HUES6 (cell line): ENCODE data around the gene PYHIN1.

Source experiments
- H3K27ac ChIP-seq: 2 replicates; pipeline ENCODE4 v1.7.0; 2013; ENCODE audit warnings: low read depth, mild to moderate bottlenecking, low read length, inconsistent platforms
- H3K27me3 ChIP-seq: 2 replicates; pipeline ENCODE4 v1.6.1; 2013; ENCODE audit warnings: low read length; ENCODE audit not compliant: control insufficient read depth, insufficient read depth
- H3K36me3 ChIP-seq: 2 replicates; pipeline ENCODE4 v1.6.1; 2013; ENCODE audit warnings: low read length; ENCODE audit not compliant: control insufficient read depth, insufficient read depth
- H3K4me1 ChIP-seq: 2 replicates; pipeline ENCODE4 v1.6.1; 2013; ENCODE audit warnings: low read length; ENCODE audit not compliant: control insufficient read depth, insufficient read depth
- H3K4me3 ChIP-seq: 2 replicates; pipeline ENCODE4 v1.5.1; 2013; ENCODE audit warnings: low read depth, low read length
- H3K9ac ChIP-seq: one replicate; pipeline ENCODE4 v1.6.1; 2013; ENCODE audit warnings: mild to moderate bottlenecking, low read length
- H3K9me3 ChIP-seq: 2 replicates; pipeline ENCODE4 v1.6.1; 2013; ENCODE audit warnings: low read depth, low read length; ENCODE audit not compliant: control insufficient read depth, insufficient read depth

Gene PYHIN1

GRCh38 chr1:158931055-158931737 lies at the start of gene PYHIN1:
PYHIN1 (plus strand) TSS chr1:158931552; CDS start chr1:158936911, 5,359 bp downstream.
- Histone ChIP-seq H3K36me3 (no peaks in the 10 kb centered on the region), H3K9ac (no peak within 1 kb of the TSS), H3K4me3 (no peak within 1 kb of the TSS), H3K9me3 (0 out of 2 replicates have a peak, but pooled peaks cover 3% of the 10 kb centered on the region), H3K27me3 (no peaks in the 10 kb centered on the region), H3K4me1 (no peaks in the 10 kb centered on the region), H3K27ac (no peak within 1 kb of the TSS)

GRCh38 chr1:158893654-158894053 lies 37.7 kb upstream of the PYHIN1 start:
- no peak overlapping the region for H3K4me3 ChIP-seq
- no peak overlapping the region for H3K27ac ChIP-seq
- no peak overlapping the region for H3K9ac ChIP-seq
- no peaks in the 10 kb centered on the region for H3K4me1 ChIP-seq
- no peaks in the 10 kb centered on the region for H3K27me3 ChIP-seq
- H3K9me3 ChIP-seq = no peaks in the 10 kb centered on the region
- no peaks in the 10 kb centered on the region for H3K36me3 ChIP-seq

GRCh38 chr1:158898722-158899121 lies 32.6 kb upstream of the PYHIN1 start:
- Histone ChIP-seq H3K9me3 (no peaks in the 10 kb centered on the region), H3K27ac (no peak overlapping the region), H3K27me3 (no peaks in the 10 kb centered on the region), H3K9ac (no peak overlapping the region), H3K36me3 (no peaks in the 10 kb centered on the region), H3K4me1 (no peaks in the 10 kb centered on the region), H3K4me3 (no peak overlapping the region)

- Histone ChIP-seq H3K9ac (no peak overlapping the region), H3K27me3 (no peaks in the 10 kb centered on the region), H3K4me3 (no peak overlapping the region), H3K36me3 (no peaks in the 10 kb centered on the region), H3K27ac (no peak overlapping the region), H3K9me3 (no peaks in the 10 kb centered on the region), H3K4me1 (no peaks in the 10 kb centered on the region)
Measured at GRCh38 chr1:158901623-158902022, 29.7 kb upstream of the PYHIN1 start.

GRCh38 chr1:158916085-158916484 lies 15.3 kb upstream of the PYHIN1 start:
- Histone ChIP-seq H3K27me3 (no peaks in the 10 kb centered on the region), H3K27ac (no peak overlapping the region), H3K9ac (no peak overlapping the region), H3K4me1 (no peaks in the 10 kb centered on the region), H3K4me3 (no peak overlapping the region), H3K36me3 (no peaks in the 10 kb centered on the region), H3K9me3 (peaks cover 14% of the 10 kb centered on the region)

GRCh38 chr1:158924677-158925076 lies 6.7 kb upstream of the PYHIN1 start:
- Histone ChIP-seq H3K4me3 (no peak overlapping the region), H3K27ac (no peak overlapping the region), H3K9ac (no peak overlapping the region), H3K27me3 (no peaks in the 10 kb centered on the region), H3K4me1 (no peaks in the 10 kb centered on the region), H3K9me3 (peaks cover 19% of the 10 kb centered on the region), H3K36me3 (no peaks in the 10 kb centered on the region)

GRCh38 chr1:158930504-158930903 lies 848 bp upstream of the PYHIN1 start:
- no peak overlapping the region for H3K4me3 ChIP-seq
- no peaks in the 10 kb centered on the region for H3K27me3 ChIP-seq
- no peak overlapping the region for H3K9ac ChIP-seq
- no peak overlapping the region for H3K27ac ChIP-seq
- H3K4me1 ChIP-seq = no peaks in the 10 kb centered on the region
- H3K9me3 ChIP-seq = 0 out of 2 replicates have a peak, but pooled peaks cover 3% of the 10 kb centered on the region
- H3K36me3 ChIP-seq = no peaks in the 10 kb centered on the region

GRCh38 chr1:158932171-158932570 lies 819 bp downstream of the PYHIN1 start:
- Histone ChIP-seq H3K9ac (no peak overlapping the region), H3K4me1 (no peaks in the 10 kb centered on the region), H3K27ac (no peak overlapping the region), H3K4me3 (no peak overlapping the region), H3K36me3 (no peaks in the 10 kb centered on the region), H3K9me3 (no peaks in the 10 kb centered on the region), H3K27me3 (no peaks in the 10 kb centered on the region)

GRCh38 chr1:158933621-158934020 lies 2.3 kb downstream of the PYHIN1 start:
- Histone ChIP-seq H3K36me3 (no peaks in the 10 kb centered on the region), H3K4me1 (no peaks in the 10 kb centered on the region), H3K27me3 (no peaks in the 10 kb centered on the region), H3K27ac (no peak overlapping the region), H3K4me3 (no peak overlapping the region), H3K9ac (no peak overlapping the region), H3K9me3 (no peaks in the 10 kb centered on the region)

GRCh38 chr1:158939180-158939579 lies 7.8 kb downstream of the PYHIN1 start:
- no peak overlapping the region for H3K27ac ChIP-seq
- H3K9me3 ChIP-seq = no peaks in the 10 kb centered on the region
- H3K36me3 ChIP-seq = no peaks in the 10 kb centered on the region
- peaks cover 2% of the 10 kb centered on the region for H3K27me3 ChIP-seq
- no peak overlapping the region for H3K4me3 ChIP-seq
- H3K9ac ChIP-seq = no peak overlapping the region
- H3K4me1 ChIP-seq = no peaks in the 10 kb centered on the region

GRCh38 chr1:158941317-158941716 lies 10.0 kb downstream of the PYHIN1 start:
- H3K27ac ChIP-seq = no peak overlapping the region
- H3K9me3 ChIP-seq = no peaks in the 10 kb centered on the region
- H3K27me3 ChIP-seq = peaks cover 7% of the 10 kb centered on the region
- H3K9ac ChIP-seq = no peak overlapping the region
- H3K4me1 ChIP-seq = no peaks in the 10 kb centered on the region
- H3K4me3 ChIP-seq = no peak overlapping the region
- no peaks in the 10 kb centered on the region for H3K36me3 ChIP-seq
